Kidney (tissue), 22 donors: ENCODE results near the gene CD40LG. TPM values are rescaled to one million over a fixed set of nuclear protein-coding genes. Genes with fewer than 3 reads are reported as not detected.

ENCODE experiments used
- DNase-seq, 5 donors: peaks; one replicate each; pipeline ENCODE4 v3.0.0-alpha.2; 2013 to 2020
- FAIRE-seq: peaks from 2 replicates; lab custom pipeline; 2012; peaks lifted over from hg19 to GRCh38; lab: Jason Lieb, UNC
- H3K27ac ChIP-seq, 2 donors: one replicate each; pipeline ENCODE4 v1.7.0; 2013; ENCODE audit warnings: low read depth in 2 of 2, low read length in 2 of 2, inconsistent platforms in 1 of 2
- H3K27me3 ChIP-seq: one replicate; pipeline ENCODE4 v1.7.1; 2013; ENCODE audit warnings: low read length, inconsistent platforms; ENCODE audit not compliant: control insufficient read depth, insufficient read depth
- H3K36me3 ChIP-seq, 3 donors: one replicate each; pipeline versions ENCODE4 v1.7.0 to v1.7.1; 2013; ENCODE audit warnings: low read length in 3 of 3, control low read depth in 1 of 3, inconsistent platforms in 1 of 3; ENCODE audit not compliant: insufficient read depth in 3 of 3, control insufficient read depth in 2 of 3
- H3K4me1 ChIP-seq, 3 donors: one replicate each; pipeline versions ENCODE4 v1.7.0 to v1.7.1; 2013; ENCODE audit warnings: low read length in 3 of 3, inconsistent platforms in 1 of 3, low read depth in 1 of 3; ENCODE audit not compliant: control insufficient read depth in 2 of 3, insufficient read depth in 2 of 3
- H3K4me3 ChIP-seq, 3 donors: one replicate each; pipeline versions ENCODE4 v1.7.0 to v1.8.1; 2013; ENCODE audit warnings: low read length in 3 of 3, control low read depth in 1 of 3, inconsistent platforms in 1 of 3
- H3K9ac ChIP-seq, 3 donors: one replicate each; pipeline versions ENCODE4 v1.7.0 to v1.7.1; 2013; ENCODE audit warnings: low read length in 3 of 3, control low read depth in 1 of 3, inconsistent platforms in 1 of 3
- H3K9me3 ChIP-seq, 3 donors: one replicate each; pipeline versions ENCODE4 v1.7.0 to v1.7.1; 2013; ENCODE audit warnings: low read length in 3 of 3, control low read depth in 1 of 3, inconsistent platforms in 1 of 3; ENCODE audit not compliant: control insufficient read depth in 2 of 3, insufficient read depth in 1 of 3
- intact Hi-C: fragments of 100-400 bp; cut with DNase I; formaldehyde crosslinking; loops from one replicate; pipeline ENCODE4 v1.11.1; 2022
- long read RNA-seq, 10 donors: library from polyadenylated mRNA in 1 of 10; unstranded in 1 of 10; transcript quantifications; one replicate each; pipeline ENCODE4 v2.0.0 and lab custom pipeline, GENCODE V29; 2021 to 2026
- polyA plus RNA-seq: library from polyadenylated mRNA; stranded (reverse); fragments of 350-450 nt; fragmentation: Illumina TruSeq; extraction: RNeasy Lipid Tissue Mini Kit (QIAGEN cat#74804); gene quantifications from one replicate; pipeline ENCODE4 v1.2.3, GENCODE V29; 2014; ENCODE audit warnings: low read depth, low replicate concordance; ENCODE audit not compliant: insufficient read depth
- total RNA-seq: library from RNA; stranded (reverse); fragmentation: NEBNext Ultra II Directional; extraction: Animal tissue kit (Norgen Biotek cat#: 25700); gene quantifications from one replicate; pipeline ENCODE4 v1.2.1, GENCODE V29; 2021
- TF ChIP-seq, protein P1 (sequence below): IDR thresholded peaks from 3 replicates; pipeline ENCODE4 v1.5.1; 2012; ENCODE audit warnings: mild to moderate bottlenecking, moderate library complexity, borderline replicate concordance; ENCODE audit not compliant: insufficient read depth; ENCODE audit errors: extremely low read depth
- donor health status: control.
- donor health status: control.
- donor health status: control.
- donor health status: control.
- donor health status: control.
- donor health status: DM: yes; HTN: yes; CAD: no.
- donor health status: Normal renal cell carcinoma (clear cell type).

The CD40LG gene
- total RNA-seq (0.85 TPM), polyA plus RNA-seq (0.22 TPM)
- long read RNA-seq, donor 1: 0 reads
- long read RNA-seq, donor 2: 0 reads
- long read RNA-seq, donor 3: 0 reads
- long read RNA-seq, donor 4: 0 reads
- long read RNA-seq, donor 5: 0 reads
- long read RNA-seq, donor 6: 0 reads
- long read RNA-seq, donor 7: 0 reads
- long read RNA-seq, donor 8: 0 reads
- long read RNA-seq, donor 9: 0 reads
- long read RNA-seq, donor 10: 0 reads

DNA sequence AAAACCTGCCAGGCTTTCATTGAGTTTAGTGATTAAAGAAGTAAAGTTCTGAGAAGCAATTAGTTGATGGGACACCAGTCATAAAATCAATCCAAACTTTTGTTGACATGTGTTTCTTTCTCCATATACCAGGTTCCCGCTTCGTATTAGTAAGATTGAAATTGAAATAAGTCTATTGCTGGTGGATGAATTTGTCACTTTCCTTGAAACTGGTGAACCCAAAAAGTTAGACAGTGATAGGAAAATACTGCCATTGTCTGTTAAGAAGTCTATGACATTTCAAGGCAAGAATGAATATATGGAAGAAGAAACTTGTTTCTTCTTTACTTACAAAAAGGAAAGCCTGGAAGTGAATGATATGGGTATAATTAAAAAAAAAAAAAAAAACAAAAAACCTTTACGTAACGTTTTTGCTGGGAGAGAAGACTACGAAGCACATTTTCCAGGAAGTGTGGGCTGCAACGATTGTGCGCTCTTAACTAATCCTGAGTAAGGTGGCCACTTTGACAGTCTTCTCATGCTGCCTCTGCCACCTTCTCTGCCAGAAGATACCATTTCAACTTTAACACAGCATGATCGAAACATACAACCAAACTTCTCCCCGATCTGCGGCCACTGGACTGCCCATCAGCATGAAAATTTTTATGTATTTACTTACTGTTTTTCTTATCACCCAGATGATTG lies at the start of gene CD40LG:
CD40LG (plus strand) TSS at position 482 of the 684 bp plus-strand sequence; CDS start at position 573, 91 bp downstream.
- H3K36me3 ChIP-seq: no peaks in the 10 kb centered on the region
- no peak within 1 kb of the TSS for H3K9ac ChIP-seq
- H3K27me3 ChIP-seq: no peaks in the 10 kb centered on the region
- FAIRE-seq (no peak), DNase-seq (no peak)
- no peak within 1 kb of the TSS for H3K4me3 ChIP-seq
- no peak within 1 kb of the TSS for H3K27ac ChIP-seq
- H3K9me3 ChIP-seq: no peaks in the 10 kb centered on the region
- H3K4me1 ChIP-seq: no peaks in the 10 kb centered on the region
- TF ChIP-seq, protein P1, sequence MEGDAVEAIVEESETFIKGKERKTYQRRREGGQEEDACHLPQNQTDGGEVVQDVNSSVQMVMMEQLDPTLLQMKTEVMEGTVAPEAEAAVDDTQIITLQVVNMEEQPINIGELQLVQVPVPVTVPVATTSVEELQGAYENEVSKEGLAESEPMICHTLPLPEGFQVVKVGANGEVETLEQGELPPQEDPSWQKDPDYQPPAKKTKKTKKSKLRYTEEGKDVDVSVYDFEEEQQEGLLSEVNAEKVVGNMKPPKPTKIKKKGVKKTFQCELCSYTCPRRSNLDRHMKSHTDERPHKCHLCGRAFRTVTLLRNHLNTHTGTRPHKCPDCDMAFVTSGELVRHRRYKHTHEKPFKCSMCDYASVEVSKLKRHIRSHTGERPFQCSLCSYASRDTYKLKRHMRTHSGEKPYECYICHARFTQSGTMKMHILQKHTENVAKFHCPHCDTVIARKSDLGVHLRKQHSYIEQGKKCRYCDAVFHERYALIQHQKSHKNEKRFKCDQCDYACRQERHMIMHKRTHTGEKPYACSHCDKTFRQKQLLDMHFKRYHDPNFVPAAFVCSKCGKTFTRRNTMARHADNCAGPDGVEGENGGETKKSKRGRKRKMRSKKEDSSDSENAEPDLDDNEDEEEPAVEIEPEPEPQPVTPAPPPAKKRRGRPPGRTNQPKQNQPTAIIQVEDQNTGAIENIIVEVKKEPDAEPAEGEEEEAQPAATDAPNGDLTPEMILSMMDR: no peak
- intact Hi-C loops: no loop called here

DNA sequence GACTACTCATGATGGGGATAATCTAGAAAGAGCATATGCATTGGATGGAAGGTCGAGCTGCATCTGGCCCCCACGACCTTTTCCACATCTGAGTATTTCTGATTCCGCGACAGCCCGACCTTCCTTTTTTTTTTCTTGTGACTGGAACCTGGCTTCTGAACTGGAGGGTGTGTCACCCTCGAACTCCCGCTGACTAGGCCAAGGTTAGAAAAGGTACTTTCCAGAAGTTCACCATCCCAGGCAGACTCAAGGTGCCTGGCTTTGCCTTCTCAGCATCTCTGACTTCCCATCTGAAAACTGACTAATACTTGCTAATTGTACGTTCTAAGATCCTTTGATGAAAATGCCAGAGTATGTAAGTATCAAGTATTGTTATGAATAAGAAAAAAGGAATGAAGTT lies 49.3 kb upstream of the CD40LG start:
- Histone ChIP-seq H3K4me3 (no peak overlapping the region), H3K27me3 (no peaks in the 10 kb centered on the region), H3K27ac (no peak overlapping the region), H3K36me3 (no peaks in the 10 kb centered on the region), H3K9ac (no peak overlapping the region), H3K4me1 (no peaks in the 10 kb centered on the region), H3K9me3 (no peaks in the 10 kb centered on the region)
- DNase-seq (no peak), FAIRE-seq (no peak)
- TF ChIP-seq, protein P1: no peak
- intact Hi-C loops: no loop called here

DNA sequence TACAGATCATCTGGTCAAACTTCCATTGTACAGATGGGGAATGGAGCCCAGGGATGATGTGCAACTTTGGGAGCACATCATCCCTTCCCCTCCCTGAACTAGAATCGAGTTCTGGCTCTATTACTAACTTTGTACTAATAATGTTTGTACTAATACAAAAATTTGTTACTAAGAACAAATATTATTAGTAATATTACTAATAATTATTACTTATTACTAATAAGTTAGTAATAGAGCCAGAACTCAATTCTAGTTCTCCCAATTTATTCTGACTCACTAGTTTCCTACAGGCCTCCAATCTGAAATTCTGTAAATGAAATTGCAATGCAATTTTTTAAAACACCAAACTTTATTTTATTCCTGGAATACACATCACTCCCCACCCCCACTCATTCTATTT lies 47.9 kb upstream of the CD40LG start:
- H3K36me3 ChIP-seq: no peaks in the 10 kb centered on the region
- TF ChIP-seq, protein P1: no peak
- no peaks in the 10 kb centered on the region for H3K9me3 ChIP-seq
- intact Hi-C loops: no loop called here
- FAIRE-seq (peak; percentile 54), DNase-seq (no peak)
- H3K27me3 ChIP-seq: no peaks in the 10 kb centered on the region
- H3K4me1 ChIP-seq: no peaks in the 10 kb centered on the region
- no peak overlapping the region for H3K4me3 ChIP-seq
- no peak overlapping the region for H3K27ac ChIP-seq
- H3K9ac ChIP-seq: no peak overlapping the region
